ENCODE data around the gene LYPLA2.
A peak's percentile ranks its signal among the peaks of the same experiment; 100 is the strongest.

LYPLA2 gene

DNA sequence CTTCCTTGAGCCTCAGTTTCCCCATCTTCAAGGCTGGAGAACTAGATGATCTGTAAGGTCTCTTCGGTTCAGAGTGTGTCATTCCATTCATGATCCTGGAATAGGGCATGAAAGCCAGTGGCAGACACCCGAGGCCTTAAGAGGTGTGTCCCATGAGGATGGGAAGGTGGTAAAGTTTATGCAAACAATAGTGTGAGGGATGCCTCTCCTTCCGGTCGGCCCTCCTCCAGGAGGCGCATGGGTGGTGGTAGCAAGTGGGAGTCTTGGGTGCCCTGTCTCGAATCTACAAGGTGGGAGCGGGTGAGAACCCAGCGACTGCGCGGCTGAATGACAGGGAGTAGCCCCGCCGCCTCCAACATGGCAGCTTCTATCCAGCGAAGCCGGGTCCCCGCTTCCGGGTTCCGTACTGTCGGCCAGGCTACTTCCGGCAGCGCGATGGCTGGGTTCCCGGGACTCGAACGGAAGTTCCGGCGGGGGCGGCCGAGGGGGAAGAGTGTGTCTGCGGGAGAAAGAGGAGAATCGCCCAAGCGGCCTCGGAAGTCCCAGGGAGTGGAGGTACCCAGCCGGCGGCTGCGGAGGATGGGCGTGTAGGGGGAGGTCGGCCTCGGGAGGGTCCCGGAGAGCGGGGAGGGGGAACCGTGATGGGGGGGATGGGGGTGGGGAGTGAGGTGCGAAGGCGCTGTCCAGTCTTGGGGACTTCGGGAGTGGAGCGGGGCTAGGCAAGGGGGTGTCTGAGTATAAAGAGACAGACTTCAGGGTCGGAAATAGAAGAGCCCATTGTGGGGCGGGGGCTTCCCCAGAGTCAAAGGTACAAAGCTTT is at the start of gene LYPLA2:
LYPLA2 (plus strand) TSS at position 450 of the 820 bp plus-strand sequence. CDS start 1,538 bp downstream, outside the sequence.
- H3K4me3 ChIP-seq (ENCODE audit: low read depth, low read length) = peak within 1 kb of the TSS; percentile 91

DNA sequence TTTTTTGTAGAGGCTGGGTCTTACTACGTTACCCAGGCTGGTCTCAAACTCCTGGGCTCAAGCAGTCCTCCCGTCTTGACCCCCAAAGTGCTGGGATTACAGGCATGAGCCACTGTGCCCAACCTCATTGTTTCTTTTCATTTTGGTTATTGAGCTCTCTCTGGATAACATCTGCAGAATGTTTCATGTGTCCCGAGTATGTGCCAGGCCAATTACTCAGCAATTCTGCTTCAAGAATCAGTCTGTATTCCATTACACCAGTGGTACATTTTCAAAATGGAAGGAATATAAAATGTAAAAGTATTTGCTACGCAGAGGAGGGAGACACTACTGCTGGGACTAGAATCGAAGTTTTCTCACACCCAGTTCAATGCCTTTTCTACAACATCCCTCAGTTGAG is 49.3 kb upstream of the LYPLA2 start:
- H3K4me3 ChIP-seq (ENCODE audit: low read depth, low read length) = no peak overlapping the region

DNA sequence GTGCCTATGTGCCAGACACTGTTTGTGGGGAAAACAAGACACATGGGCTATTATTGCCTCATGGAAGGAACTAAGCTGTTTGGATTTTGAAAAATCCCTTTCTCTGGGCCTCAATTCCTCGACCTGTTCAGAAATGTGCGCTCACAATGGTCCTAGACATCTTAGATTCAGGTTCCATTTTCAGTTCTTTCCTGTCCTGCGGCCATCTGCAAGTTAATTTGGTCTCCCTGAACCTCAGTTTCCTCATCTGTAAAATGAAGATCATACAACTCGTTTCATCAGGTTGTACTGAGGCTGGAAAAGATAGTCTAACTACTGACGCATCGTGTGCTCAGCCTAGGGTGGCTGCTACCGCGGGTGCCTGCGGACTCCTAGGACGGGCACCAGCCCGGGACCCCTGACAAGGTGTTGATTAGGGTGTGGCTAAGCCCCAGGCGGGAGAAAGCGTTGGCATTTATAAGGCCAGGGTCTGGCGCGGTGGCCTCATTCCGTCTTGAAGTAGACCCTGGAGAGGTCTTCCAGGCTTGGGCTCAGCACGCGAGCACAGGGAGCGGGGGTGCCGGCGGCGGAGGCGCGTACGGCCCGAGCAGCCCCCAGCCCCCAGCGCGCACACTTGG is 48.2 kb upstream of the LYPLA2 start:
- peak overlapping the region; percentile 85 for H3K4me3 ChIP-seq (ENCODE audit: low read depth, low read length)

DNA sequence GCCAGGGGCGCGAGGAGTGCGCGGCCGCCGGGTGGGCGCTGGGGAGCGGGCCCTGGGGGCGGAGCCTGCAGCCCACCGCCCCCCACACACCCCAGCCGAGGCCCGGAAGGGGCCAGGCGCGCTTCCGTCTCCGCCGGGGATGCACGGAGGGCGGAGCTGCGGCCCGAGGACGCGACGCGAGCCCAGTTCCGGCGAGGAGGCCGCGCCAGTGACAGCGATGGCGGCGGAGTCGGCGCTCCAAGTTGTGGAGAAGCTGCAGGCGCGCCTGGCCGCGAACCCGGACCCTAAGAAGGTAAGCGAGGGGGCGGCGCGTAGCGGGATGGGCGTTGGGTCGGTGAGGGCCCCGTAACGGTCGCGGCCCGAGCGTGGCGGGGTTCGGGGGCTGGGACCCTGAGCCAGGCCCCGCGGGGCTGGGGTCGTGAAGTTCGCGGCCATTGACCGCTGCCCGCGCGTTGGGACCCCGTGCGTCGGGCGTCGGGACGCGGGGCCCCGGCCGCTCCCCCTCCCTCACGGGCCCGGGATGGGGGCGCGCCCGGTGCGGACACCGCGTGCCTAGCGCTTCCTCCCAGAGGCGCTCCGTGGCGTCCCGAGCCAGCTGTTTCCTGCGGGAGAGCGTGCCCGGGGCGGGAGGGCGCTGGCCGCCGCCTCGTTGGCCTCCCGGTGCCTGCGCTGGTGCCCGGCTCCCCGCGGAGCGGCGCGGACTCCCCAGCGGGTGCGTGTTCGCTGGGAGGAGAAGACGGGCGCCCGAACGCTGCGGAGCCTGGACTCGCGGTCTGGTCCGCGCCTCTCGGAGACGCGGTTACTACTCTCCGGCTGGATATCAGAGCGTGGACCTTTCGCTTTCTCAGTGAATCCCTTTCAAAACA is 47.4 kb upstream of the LYPLA2 start, which contains the start of gene ELOA:
ELOA (plus strand) TSS at position 185 of the 866 bp plus-strand sequence; CDS start at position 218, 33 bp downstream.
- H3K4me3 ChIP-seq (ENCODE audit: low read depth, low read length) = peak within 1 kb of the TSS; percentile 85

DNA sequence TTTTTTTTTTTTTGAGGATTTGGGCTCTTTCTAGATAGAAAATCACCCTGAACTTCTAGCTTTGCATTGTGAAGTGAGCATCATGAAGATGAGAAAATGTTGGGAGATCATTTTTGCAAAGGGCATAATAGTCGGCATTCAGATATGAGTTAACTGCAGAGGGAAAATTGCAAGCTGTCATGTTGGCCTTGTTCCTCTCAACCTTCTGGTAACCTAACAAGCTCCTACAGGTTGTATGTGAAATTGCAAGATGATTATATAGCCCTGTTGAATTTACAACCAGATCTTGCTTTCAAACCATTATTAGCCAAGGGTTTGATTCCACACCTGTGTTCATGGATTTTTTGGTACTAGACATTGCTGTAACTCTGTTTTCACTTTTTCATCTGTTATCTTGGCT is 45.4 kb upstream of the LYPLA2 start:
- H3K4me3 ChIP-seq (ENCODE audit: low read depth, low read length) = no peak overlapping the region

DNA sequence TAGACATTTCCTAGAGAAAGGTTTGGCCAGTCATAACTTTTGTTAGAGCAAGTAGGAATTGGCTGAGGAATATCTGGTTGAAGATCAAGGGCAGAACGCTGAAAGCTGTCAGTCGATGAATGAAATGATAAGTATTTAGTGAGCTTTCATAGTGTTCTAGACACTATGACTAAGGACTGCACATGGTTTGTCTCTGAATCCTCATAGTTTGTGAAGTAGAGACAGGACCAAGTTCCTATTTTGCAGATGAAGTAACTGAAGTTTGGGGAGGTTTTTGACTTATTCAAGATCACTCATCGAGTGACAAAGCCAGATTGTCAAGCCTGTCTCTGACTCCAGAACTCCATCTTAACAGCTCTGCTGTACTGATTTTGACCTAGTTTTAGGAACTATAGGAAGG is 42.9 kb upstream of the LYPLA2 start:
- H3K4me3 ChIP-seq (ENCODE audit: low read depth, low read length) = no peak overlapping the region

DNA sequence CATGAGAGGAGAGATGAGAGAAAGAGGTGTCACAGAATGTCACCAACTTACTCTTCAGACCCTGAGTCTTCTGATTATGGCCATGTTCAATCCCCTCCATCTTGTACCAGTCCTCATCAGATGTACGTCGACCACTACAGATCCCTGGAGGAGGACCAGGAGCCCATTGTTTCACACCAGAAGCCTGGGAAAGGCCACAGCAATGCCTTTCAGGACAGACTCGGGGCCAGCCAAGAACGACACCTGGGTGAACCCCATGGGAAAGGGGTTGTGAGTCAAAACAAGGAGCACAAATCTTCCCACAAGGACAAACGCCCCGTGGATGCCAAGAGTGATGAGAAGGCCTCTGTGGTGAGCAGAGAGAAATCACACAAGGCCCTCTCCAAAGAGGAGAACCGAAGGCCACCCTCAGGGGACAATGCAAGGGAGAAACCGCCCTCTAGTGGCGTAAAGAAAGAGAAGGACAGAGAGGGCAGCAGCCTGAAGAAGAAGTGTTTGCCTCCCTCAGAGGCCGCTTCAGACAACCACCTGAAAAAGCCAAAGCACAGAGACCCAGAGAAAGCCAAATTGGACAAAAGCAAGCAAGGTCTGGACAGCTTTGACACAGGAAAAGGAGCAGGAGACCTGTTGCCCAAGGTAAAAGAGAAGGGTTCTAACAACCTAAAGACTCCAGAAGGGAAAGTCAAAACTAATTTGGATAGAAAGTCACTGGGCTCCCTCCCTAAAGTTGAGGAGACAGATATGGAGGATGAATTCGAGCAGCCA is 39.7 kb upstream of the LYPLA2 start:
- no peak overlapping the region for H3K4me3 ChIP-seq (ENCODE audit: low read depth, low read length)

DNA sequence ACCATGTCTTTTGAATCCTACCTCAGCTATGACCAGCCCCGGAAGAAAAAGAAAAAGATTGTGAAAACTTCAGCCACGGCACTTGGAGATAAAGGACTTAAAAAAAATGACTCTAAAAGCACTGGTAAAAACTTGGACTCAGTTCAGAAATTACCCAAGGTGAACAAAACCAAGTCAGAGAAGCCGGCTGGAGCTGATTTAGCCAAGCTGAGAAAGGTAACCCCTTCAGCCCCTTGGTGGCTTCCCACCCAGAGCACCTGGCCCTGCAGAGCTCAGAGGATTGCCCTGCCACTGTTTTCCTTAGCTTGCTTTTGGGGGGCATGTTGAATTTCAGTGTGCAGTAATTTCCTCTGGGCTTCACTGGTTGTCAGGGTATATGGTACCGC is 39.1 kb upstream of the LYPLA2 start:
- no peak overlapping the region for H3K4me3 ChIP-seq (ENCODE audit: low read depth, low read length)

DNA sequence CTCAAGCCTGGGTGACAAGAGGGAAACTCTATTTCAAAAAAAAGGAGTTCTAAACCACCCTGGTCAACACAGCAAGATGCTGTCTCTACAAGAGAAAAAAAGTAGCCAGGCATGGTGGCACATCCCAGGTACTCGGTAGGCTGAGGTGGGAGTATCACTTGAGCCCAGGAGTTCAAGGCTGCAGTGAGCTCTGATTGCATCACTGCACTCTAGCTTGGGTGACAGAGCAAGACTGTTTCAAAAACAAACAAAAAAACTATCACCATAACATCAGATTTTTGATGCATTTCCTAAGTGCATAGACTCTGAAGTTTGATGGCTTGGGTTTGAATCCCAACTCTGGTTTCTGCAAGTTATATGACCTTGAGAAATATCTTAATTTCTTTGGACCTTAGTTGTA is 38.0 kb upstream of the LYPLA2 start:
- no peak overlapping the region for H3K4me3 ChIP-seq (ENCODE audit: low read depth, low read length)

DNA sequence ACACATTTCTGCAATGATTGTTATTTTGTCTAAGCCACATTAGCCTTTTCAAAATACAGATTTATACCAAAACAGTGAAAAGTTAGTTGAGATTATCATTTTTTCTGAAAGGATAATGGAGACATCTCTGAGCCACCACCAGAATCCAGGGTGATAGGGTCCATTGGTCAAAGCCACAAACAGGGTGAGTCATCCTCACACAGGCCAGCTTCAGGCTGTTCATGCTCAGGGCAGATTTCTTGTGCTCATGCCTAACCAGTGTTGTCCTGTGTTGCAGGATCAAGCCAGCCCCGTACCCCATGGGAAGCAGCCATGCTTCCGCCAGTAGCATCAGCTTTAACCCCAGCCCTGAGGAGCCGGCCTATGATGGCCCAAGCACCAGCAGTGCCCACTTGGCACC is 34.3 kb upstream of the LYPLA2 start:
- no peak overlapping the region for H3K4me3 ChIP-seq (ENCODE audit: low read depth, low read length)

DNA sequence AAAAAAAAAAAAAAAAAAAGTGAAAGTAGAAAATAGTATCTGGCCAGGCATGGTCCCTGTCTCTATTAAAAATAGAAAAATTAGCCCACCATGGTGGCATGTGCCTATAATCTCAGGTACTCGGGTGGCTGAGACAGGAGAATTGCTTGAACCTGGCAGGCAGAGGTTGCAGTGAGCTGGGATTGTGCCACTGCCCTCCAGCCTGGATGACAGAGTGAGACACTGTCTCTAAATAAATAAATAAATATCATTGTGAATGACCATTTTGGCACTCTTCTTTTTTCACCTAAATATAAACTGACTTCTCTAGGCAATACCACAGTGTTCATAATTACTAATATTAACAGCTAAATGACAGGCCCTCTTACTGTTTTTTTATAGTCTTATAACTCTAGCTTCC is 33.1 kb upstream of the LYPLA2 start:
- no peak overlapping the region for H3K4me3 ChIP-seq (ENCODE audit: low read depth, low read length)

DNA sequence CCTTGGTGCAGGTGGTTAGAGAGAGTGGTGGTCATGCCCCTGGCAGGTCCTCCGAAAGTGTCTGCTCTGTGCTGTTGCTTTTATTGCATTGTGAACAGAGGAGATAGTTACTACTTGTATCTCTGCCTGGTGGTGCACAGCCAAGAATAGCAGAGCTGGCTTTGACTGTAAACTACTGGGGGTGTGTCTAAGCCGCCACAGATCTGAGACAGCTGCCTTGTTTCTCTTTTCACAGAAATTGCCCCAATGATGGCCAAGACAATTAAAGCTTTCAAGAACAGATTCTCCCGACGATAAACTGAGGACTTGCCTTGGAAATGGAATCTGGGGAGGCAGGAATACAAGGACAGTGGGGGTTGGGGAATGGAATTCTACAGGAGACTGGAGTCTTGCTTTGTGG is 31.7 kb upstream of the LYPLA2 start:
- H3K4me3 ChIP-seq (ENCODE audit: low read depth, low read length) = no peak overlapping the region

DNA sequence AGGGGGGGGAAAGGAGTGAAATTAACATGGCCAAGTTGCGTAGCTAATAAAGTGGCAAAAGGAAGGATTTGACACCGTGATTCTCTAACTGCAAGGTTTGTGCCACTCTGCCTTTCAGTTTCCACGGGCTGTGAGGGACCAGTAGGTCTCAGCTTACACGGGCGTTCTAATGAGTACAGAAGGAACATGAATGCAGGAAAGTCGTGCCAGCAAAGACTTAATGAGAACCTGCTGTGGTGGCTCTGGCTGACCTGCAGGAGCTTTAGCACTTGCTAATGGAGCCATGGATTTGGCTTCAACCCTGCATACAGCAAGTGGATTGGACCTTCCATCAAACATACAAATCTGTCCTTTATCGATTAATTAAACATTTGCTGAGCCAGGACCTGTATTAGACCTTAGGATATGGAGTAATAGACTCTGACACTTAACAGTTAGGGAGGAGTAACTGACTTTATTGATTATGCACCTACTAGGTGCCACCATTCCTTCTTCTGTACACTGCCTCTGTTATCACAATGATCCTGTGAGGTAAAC is 27.8 kb upstream of the LYPLA2 start:
- H3K4me3 ChIP-seq (ENCODE audit: low read depth, low read length) = no peak overlapping the region

DNA sequence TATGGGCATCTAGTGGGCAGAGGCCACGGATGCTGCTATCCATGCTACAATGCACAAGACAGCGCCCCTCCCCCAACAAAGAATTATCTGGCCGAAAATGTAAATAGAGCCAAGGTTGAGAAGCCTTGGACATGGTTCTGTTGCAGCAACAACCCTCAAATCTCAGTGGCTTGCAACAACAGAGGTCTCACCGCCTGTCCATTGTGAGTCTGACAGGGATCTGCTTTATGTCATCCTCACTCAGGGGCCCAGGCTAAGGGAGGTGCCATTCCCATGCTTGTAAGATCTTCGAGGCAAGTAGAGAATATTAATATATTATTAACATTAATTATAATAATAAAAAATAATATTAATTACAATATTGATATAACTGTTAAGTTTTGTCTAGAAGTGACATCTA is 22.2 kb upstream of the LYPLA2 start:
- no peak overlapping the region for H3K4me3 ChIP-seq (ENCODE audit: low read depth, low read length)

DNA sequence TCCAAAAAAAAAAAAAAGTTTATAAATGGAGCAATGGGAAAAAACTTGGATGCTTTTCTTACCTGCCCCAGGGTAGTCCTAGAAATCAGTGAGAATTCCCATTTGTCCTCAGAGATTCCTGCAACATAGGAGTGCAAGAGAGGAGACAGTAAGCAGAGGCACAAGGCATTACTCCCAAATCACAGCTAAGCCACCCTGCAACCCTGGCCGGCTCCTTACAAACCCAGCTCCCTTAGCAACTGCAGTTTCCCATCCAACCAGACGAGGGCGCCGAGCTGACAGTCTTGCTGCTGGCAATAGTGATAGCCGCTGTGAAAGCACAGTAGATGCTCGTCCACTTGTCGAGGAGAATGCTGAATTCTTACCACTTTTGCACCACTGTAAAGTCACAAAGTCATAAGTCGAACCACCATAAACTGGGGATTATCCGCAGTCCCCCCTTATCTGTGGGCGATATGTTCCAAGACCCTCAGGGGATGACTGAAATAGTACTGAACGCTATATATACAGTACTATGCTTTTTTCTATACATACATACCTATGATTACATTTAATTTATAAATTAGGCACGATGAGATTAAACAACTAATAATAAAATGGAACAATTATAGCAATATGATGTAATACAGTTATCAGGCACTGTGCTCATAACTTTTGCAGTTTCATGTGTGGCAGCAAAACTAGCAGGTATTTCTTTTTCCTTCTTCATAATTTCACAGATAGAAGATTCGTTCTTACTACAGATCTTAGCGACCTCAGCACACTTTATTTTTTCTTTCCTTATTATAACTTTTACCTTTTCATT is 18.7 kb upstream of the LYPLA2 start:
- H3K4me3 ChIP-seq (ENCODE audit: low read depth, low read length) = no peak overlapping the region

DNA sequence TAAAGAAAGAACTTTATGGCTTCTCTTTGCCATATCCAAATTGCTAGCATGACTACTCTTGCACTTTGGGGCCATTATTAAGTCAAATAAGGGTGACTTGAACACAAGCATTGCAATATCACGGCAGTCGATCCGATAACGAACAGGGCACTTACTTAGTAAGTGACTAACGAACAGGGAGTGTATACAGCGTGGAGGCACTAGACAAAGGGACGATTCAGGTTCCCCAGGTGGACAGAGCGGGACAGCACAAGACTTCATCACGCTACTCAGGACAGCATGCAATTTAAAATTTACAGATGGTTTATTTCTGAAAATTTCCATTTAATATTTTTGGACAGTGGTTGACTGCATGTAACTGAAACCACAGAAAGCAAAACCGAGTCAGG is 18.1 kb upstream of the LYPLA2 start:
- no peak overlapping the region for H3K4me3 ChIP-seq (ENCODE audit: low read depth, low read length)

DNA sequence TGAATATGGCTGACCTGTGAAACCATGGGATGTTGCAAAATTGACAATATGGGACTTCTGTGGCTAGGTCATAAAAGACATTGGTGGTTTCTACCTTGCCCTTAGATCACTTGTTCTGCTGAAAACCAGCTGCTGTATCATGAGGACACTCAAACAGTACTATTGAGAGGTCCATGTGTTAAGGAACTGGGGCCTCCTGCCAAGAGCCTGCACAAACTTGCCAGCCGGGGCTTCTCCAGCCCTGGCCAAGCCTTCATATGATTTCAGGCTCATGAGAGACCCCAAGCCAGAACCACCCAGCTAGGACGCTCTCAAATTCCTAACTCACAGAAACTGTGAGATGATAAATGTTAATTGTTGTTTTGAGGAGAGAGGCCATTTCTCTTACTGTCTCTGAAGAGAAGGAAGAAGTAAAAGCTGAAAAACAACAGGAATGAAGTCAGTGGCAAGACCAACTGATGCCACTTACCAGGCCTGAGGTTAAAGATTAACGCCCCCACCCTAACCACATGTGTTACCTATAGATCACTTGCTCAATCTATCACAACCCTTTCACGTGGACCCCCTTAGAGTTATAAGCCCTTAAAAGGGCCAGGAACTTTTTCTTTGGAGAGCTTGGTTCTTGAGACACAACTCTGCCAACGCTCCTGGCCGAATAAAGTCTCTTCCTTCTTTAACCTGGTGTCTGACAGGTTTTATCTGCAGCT is 16.6 kb upstream of the LYPLA2 start:
- no peak overlapping the region for H3K4me3 ChIP-seq (ENCODE audit: low read depth, low read length)

DNA sequence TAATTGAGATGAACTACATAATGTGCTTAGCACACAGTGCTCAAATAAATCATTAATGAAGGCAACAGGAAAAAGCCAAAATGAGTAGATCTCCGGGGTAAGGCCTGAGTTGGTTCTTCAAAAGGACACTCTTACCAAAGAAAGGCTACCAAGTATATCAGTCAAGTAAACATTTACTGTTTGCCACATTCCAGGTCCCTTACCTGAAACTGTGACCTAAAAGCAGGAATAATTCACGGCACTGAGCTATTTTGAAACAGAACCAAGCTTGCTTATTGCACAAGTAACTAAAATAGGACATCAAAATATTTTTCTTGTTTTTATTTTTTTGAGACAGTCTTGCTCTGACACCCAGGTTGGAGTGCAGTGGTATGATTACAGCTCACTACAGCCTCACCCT is 14.7 kb upstream of the LYPLA2 start:
- no peak overlapping the region for H3K4me3 ChIP-seq (ENCODE audit: low read depth, low read length)
